ENCODE measurements around the gene ZNF579.

The ZNF579 gene

GRCh38 chr19:55599842-55600661 is 19.4 kb upstream of the ZNF579 start, which contains the start of gene ZNF524:
ZNF524 (plus strand) TSS chr19:55600288; CDS start chr19:55602113, 1,825 bp downstream.
- Histone ChIP-seq H3K4me3 (peak within 1 kb of the TSS; percentile 74 to 75), H3K4me1 (peaks cover 3 to 32% (median 17%) of the 10 kb centered on the region in 4 donors), H3K27ac (peak within 1 kb of the TSS; percentile 93 to 95), H3K27me3 (no peaks in the 10 kb centered on the region), H3K36me3 (peaks cover 0 to 41% (median 20%) of the 10 kb centered on the region in 3 donors), H3K9me3 (no peaks in the 10 kb centered on the region)
- TF ChIP-seq CTCF (IDR thresholded peaks at IDR 0.05) = no peak
- DNase-seq = peak; percentile 88 to 93
- intact Hi-C loops (cut with DNase I; ENCODE audit: low total_unique reads) = loop anchor here (5.0 kb wide), 1 partner anchor 32 kb away; no protein-coding TSS in a partner anchor

GRCh38 chr19:55599468-55599841 is 18.8 kb upstream of the ZNF579 start, which contains the start of gene FIZ1:
FIZ1 (minus strand) TSS chr19:55599517; CDS start chr19:55597865, 1,652 bp downstream.
- intact Hi-C loops (cut with DNase I; ENCODE audit: low total_unique reads) = loop anchor here (5.0 kb wide), 1 partner anchor 33 kb away; no protein-coding TSS in a partner anchor
- Histone ChIP-seq H3K4me1 (peaks cover 3 to 28% (median 12%) of the 10 kb centered on the region in 4 donors), H3K9me3 (no peaks in the 10 kb centered on the region), H3K27ac (peak within 1 kb of the TSS; percentile 93 to 95), H3K36me3 (peaks cover 0 to 45% (median 22%) of the 10 kb centered on the region in 3 donors), H3K4me3 (peak within 1 kb of the TSS; percentile 74 to 75), H3K27me3 (no peaks in the 10 kb centered on the region)
- no peak for TF ChIP-seq CTCF (IDR thresholded peaks at IDR 0.05)
- peak; percentile 99 to 100 for DNase-seq

- Histone ChIP-seq H3K4me3 (peak overlapping the region; percentile 74 to 75), H3K4me1 (peaks cover 3 to 23% (median 9%) of the 10 kb centered on the region in 4 donors), H3K9me3 (no peaks in the 10 kb centered on the region), H3K27me3 (no peaks in the 10 kb centered on the region), H3K36me3 (peaks cover 0 to 48% (median 22%) of the 10 kb centered on the region in 3 donors), H3K27ac (peak overlapping the region; percentile 93 to 95)
- peak; percentile 93 to 96 for DNase-seq
- TF ChIP-seq CTCF (IDR thresholded peaks at IDR 0.05) = peak in 1 of 2 experiments; percentile 6
- intact Hi-C loops (cut with DNase I; ENCODE audit: low total_unique reads) = loop anchor here (5.0 kb wide), 1 partner anchor 33 kb away; no protein-coding TSS in a partner anchor
These were observed 18.2 kb upstream of the ZNF579 start for GRCh38 chr19:55598719-55599467.

- Histone ChIP-seq H3K27ac (peak overlapping the region in 1 of 2 donors; percentile 93), H3K4me1 (peaks cover 3 to 23% (median 8%) of the 10 kb centered on the region in 4 donors), H3K9me3 (no peaks in the 10 kb centered on the region), H3K27me3 (no peaks in the 10 kb centered on the region), H3K36me3 (peaks cover 0 to 55% (median 22%) of the 10 kb centered on the region in 3 donors), H3K4me3 (no peak overlapping the region)
- no peak for TF ChIP-seq CTCF (IDR thresholded peaks at IDR 0.05)
- intact Hi-C loops (cut with DNase I; ENCODE audit: low total_unique reads) = loop anchor here (5.0 kb wide), 1 partner anchor 34 kb away; no protein-coding TSS in a partner anchor
- DNase-seq = no peak
These were observed 17.4 kb upstream of the ZNF579 start for GRCh38 chr19:55598034-55598433.

GRCh38 chr19:55597501-55597921 is 16.9 kb upstream of the ZNF579 start:
- Histone ChIP-seq H3K9me3 (no peaks in the 10 kb centered on the region), H3K27ac (no peak overlapping the region), H3K4me3 (no peak overlapping the region), H3K36me3 (peaks cover 0 to 55% (median 24%) of the 10 kb centered on the region in 3 donors), H3K27me3 (no peaks in the 10 kb centered on the region), H3K4me1 (peaks cover 3 to 23% (median 8%) of the 10 kb centered on the region in 4 donors)
- intact Hi-C loops (cut with DNase I; ENCODE audit: low total_unique reads) = loop anchor here (5.0 kb wide), 1 partner anchor 35 kb away; no protein-coding TSS in a partner anchor
- no peak for TF ChIP-seq CTCF (IDR thresholded peaks at IDR 0.05)
- DNase-seq = no peak

All from tibial artery (tissue), 4 donors.